ENCODE results near the gene CD209. TPM values are rescaled to one million over a fixed set of nuclear protein-coding genes. Genes with fewer than 3 reads are reported as not detected.

CD209 gene
- total RNA-seq, 1 experiment from 2014 or later = not detected

DNA sequence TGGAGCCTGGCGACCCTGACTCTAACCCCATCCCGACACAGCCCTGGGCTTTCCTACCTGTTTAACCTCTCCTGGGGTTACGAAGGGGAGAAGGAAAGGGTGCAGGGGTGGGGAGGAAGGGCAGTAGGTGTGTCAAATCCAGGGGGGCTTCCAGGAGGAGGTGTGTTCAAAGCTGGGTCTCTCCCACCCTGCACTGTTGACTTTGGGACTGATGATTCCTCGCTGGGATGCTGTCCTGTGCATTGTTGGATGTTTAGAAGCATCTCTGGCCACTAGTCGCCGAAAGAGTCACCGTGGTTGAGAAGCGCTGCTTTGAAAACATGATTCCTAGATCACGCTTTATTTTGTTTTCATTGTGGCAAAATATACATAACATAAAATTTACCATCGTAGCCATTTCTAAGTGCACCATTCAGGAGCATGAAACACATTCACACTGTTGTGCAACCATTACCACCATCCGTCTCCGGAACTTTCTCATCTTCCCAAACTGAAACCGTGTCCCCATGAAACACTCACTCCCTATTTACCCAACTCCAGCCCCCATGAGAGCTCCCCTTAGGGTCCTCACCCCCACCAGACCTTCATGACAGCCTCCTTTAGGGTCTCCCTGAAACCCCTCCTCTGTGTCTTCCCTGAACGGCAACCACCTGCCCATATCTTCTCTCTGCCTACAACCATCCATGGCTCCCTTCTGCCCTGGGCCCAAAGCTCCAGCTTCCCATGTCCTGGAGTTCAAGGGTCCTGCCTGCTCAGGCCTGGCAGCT, 41.0 kb downstream of the CD209 start:
- TF ChIP-seq, protein P1, sequence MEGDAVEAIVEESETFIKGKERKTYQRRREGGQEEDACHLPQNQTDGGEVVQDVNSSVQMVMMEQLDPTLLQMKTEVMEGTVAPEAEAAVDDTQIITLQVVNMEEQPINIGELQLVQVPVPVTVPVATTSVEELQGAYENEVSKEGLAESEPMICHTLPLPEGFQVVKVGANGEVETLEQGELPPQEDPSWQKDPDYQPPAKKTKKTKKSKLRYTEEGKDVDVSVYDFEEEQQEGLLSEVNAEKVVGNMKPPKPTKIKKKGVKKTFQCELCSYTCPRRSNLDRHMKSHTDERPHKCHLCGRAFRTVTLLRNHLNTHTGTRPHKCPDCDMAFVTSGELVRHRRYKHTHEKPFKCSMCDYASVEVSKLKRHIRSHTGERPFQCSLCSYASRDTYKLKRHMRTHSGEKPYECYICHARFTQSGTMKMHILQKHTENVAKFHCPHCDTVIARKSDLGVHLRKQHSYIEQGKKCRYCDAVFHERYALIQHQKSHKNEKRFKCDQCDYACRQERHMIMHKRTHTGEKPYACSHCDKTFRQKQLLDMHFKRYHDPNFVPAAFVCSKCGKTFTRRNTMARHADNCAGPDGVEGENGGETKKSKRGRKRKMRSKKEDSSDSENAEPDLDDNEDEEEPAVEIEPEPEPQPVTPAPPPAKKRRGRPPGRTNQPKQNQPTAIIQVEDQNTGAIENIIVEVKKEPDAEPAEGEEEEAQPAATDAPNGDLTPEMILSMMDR (IDR thresholded peaks at IDR 0.05; ENCODE audit: insufficient read depth in 1 of 2, low read depth in 1 of 2, low read length in 1 of 2, severe bottlenecking in 1 of 2, unreplicated experiment in 1 of 2) = no peak
- Mint-ChIP-seq H3K27ac (ENCODE audit: unreplicated experiment) (no peak overlapping the region), H3K36me3 (ENCODE audit: insufficient read depth, unreplicated experiment) (no peaks in the 10 kb centered on the region), H3K4me3 (ENCODE audit: unreplicated experiment) (no peak overlapping the region), H3K4me1 (ENCODE audit: low read depth, unreplicated experiment) (no peaks in the 10 kb centered on the region), H3K27me3 (ENCODE audit: insufficient read depth, unreplicated experiment) (no peaks in the 10 kb centered on the region), H3K9me3 (ENCODE audit: unreplicated experiment) (no peaks in the 10 kb centered on the region)
- intact Hi-C loops (cut with micrococcal nuclease; ENCODE audit: unreplicated experiment) = no loop called here
- Histone ChIP-seq H3K9me3 (no peaks in the 10 kb centered on the region), H3K4me3 (ENCODE audit: low read depth, low read length) (no peak overlapping the region), H3K36me3 (ENCODE audit: control insufficient read depth, insufficient read depth, low read length) (no peaks in the 10 kb centered on the region), H3K4me1 (no peaks in the 10 kb centered on the region), H3K27me3 (replicated peaks; ENCODE audit: control insufficient read depth, insufficient read depth, low read length) (no peaks in the 10 kb centered on the region)
- CTCF ChIA-PET = no interaction called here
- BruUV-seq (replicated peaks) = no TSS peak
- POLR2A ChIA-PET = no interaction called here
- DNase-seq = no peak

DNA sequence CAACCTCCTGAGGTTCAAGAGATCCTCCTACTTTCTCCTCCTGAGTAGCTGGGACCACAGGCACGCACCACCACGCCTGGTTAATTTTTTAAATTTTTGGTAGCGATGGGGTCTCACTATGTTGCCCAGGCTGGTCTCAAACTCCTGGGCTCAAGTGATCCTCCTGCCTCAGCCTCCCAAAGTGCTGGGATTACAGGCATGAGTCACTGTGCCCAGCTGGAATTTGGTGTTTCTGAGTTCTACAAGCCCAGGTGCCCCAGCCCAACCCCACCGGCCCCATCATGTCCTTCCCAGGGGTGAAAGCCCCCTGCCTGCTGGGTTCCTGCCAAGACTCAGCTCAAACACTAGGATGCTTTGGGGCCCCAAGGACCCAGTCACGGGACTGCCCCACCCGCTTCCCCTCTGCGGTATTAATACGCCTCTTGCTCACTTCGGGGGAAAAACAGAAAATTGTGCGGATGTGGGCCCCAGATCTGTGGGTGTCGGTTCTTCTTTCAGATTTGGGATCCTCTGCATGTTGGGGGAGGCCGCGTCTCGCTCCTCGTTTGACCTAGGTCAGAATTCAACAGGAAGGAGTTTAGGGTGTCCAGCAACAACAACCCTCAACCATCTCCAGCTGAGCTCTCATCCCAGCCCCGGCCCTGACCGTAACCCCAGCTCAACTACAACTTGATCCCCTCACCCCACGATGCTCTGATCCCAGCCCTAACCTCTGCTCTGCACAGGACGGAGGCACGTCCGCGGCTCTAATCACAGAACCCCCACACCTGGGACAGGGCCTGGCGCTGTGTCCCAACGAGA, 41.7 kb downstream of the CD209 start:
- no peaks in the 10 kb centered on the region for H3K9me3 Mint-ChIP-seq (ENCODE audit: unreplicated experiment)
- Histone ChIP-seq H3K36me3 (ENCODE audit: control insufficient read depth, insufficient read depth, low read length) (no peaks in the 10 kb centered on the region), H3K4me1 (no peaks in the 10 kb centered on the region), H3K4me3 (ENCODE audit: low read depth, low read length) (no peak overlapping the region), H3K9me3 (no peaks in the 10 kb centered on the region), H3K27me3 (replicated peaks; ENCODE audit: control insufficient read depth, insufficient read depth, low read length) (no peaks in the 10 kb centered on the region)
- H3K27me3 Mint-ChIP-seq (ENCODE audit: insufficient read depth, unreplicated experiment) = no peaks in the 10 kb centered on the region
- H3K4me1 Mint-ChIP-seq (ENCODE audit: low read depth, unreplicated experiment) = no peaks in the 10 kb centered on the region
- CTCF ChIA-PET = no interaction called here
- no TSS peak for BruUV-seq (replicated peaks)
- POLR2A ChIA-PET = no interaction called here
- TF ChIP-seq, protein P1 (IDR thresholded peaks at IDR 0.05; ENCODE audit: insufficient read depth in 1 of 2, low read depth in 1 of 2, low read length in 1 of 2, severe bottlenecking in 1 of 2, unreplicated experiment in 1 of 2) = no peak
- H3K4me3 Mint-ChIP-seq (ENCODE audit: unreplicated experiment) = no peak overlapping the region
- intact Hi-C loops (cut with micrococcal nuclease; ENCODE audit: unreplicated experiment) = no loop called here
- no peaks in the 10 kb centered on the region for H3K36me3 Mint-ChIP-seq (ENCODE audit: insufficient read depth, unreplicated experiment)
- no peak overlapping the region for H3K27ac Mint-ChIP-seq (ENCODE audit: unreplicated experiment)
- DNase-seq = no peak

DNA sequence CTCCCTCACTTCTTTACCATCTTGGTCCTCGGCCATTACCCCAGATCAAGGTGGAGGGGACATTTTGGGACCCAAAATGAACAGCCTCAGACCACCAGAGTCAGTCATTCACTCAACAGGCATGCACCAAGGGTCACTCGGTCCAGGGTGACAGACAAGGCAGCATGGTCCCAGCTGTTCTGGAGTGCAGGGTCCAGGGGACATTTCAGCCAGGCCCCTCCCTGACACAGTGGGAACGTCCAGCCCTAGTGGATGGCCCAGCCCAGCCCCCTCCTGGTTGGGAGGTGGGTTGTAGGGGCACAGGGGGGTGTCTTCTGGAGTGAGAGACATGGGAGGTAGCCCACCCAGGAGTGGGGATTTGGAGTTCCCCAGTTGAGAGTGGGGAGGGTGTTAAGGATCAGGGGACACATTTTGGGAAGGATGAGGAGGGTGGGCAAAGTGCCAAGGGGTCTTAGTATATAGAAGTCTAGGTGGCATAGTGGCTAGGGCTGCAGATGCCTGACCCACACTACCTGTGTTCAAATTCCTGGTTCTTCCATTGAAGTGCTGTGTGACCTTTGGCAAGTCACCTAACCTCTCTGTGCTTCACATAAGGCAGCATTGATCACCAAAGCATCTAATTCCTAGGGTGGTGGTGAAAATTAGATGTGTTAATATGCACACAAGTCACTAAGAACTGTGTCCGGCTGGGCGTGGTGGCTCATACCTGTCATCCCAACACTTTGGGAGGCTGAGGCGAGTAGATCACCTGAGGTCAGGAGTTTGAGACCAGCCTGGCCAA, 42.9 kb downstream of the CD209 start:
- POLR2A ChIA-PET = no interaction called here
- no TSS peak for BruUV-seq (replicated peaks)

More for the DNA sequence above, 42.9 kb downstream of the CD209 start:
- no peaks in the 10 kb centered on the region for H3K9me3 Mint-ChIP-seq (ENCODE audit: unreplicated experiment)
- TF ChIP-seq, protein P1 (IDR thresholded peaks at IDR 0.05; ENCODE audit: insufficient read depth in 1 of 2, low read depth in 1 of 2, low read length in 1 of 2, severe bottlenecking in 1 of 2, unreplicated experiment in 1 of 2) = no peak
- DNase-seq = no peak
- H3K36me3 ChIP-seq (ENCODE audit: control insufficient read depth, insufficient read depth, low read length) = no peaks in the 10 kb centered on the region
- intact Hi-C loops (cut with micrococcal nuclease; ENCODE audit: unreplicated experiment) = no loop called here
- H3K4me1 ChIP-seq = no peaks in the 10 kb centered on the region
- H3K4me3 ChIP-seq (ENCODE audit: low read depth, low read length) = no peak overlapping the region
- no peaks in the 10 kb centered on the region for H3K4me1 Mint-ChIP-seq (ENCODE audit: low read depth, unreplicated experiment)
- no peak overlapping the region for H3K27ac Mint-ChIP-seq (ENCODE audit: unreplicated experiment)
- H3K9me3 ChIP-seq = no peaks in the 10 kb centered on the region
- CTCF ChIA-PET = no interaction called here
- no peaks in the 10 kb centered on the region for H3K27me3 Mint-ChIP-seq (ENCODE audit: insufficient read depth, unreplicated experiment)
- no peaks in the 10 kb centered on the region for H3K27me3 ChIP-seq (replicated peaks; ENCODE audit: control insufficient read depth, insufficient read depth, low read length)
- no peak overlapping the region for H3K4me3 Mint-ChIP-seq (ENCODE audit: unreplicated experiment)
- no peaks in the 10 kb centered on the region for H3K36me3 Mint-ChIP-seq (ENCODE audit: insufficient read depth, unreplicated experiment)
